G401.6 (cell line): ENCODE data around the gene HSPA6.
"Not testable (repeated sequence)": the region's sequence is repeated elsewhere in the genome, so short reads cannot be mapped to it uniquely, and the experiment has no call there.

Source experiments
- FAIRE-seq: peaks from 2 replicates; lab custom pipeline; 2012; peaks lifted over from hg19 to GRCh38; lab: Jason Lieb, UNC

Gene HSPA6

DNA sequence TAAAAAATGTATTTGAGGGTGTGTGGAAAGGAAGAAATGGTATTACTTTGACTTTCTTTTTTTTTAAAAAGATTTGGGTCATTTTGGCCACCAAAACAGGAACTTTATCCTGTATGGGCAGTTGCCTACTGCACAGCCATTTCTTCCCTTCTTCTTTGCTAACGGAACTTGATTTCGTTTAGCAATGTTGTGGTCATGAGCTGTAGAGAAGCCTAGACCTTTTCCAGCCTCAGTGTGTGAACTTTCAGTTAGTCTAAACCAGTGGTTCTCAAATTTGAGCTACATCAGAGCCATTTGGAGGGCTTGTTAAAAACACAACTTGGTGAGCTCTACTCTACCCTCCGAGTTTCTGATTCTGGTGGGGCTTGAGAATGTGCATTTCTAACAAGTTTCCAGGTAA lies 38.1 kb downstream of the HSPA6 start:
- FAIRE-seq, result not testable (repeated sequence)

DNA sequence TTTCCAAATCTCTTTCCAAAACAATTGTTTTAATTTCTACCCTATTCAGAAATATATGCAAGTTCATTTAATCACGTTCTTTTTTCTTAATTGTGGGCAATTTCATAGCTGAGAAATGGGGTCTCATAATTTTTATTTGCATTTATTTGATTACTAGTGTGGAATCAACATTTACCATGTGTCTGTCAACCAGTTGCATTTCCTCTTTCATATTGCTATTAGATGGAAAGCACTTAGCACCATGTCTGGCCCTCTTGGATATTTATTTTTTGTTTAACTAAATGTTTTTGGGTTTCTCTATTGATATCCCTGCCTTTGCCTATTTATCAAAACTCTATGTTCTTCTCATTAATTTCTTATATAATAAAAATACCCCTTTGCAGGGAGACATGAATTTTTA lies 39.2 kb downstream of the HSPA6 start:
- not testable (repeated sequence) for FAIRE-seq

DNA sequence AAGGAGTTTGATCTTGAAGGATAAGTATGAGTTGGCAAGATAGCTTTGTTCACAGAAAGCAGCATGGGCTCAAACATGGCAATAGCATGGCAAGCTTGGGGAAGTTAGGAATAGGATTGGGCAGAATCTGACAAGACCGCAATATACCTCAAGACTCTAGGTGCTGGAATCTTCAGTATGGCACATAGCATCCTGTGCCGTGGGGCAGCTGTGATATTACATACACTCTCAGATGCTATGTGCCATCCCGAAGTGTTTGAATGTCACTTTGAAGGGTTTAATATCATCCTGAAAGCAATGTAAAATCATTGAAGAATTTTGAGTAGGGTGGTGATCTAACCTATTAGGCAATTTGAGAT lies 42.2 kb downstream of the HSPA6 start:
- FAIRE-seq, result not testable (repeated sequence)

DNA sequence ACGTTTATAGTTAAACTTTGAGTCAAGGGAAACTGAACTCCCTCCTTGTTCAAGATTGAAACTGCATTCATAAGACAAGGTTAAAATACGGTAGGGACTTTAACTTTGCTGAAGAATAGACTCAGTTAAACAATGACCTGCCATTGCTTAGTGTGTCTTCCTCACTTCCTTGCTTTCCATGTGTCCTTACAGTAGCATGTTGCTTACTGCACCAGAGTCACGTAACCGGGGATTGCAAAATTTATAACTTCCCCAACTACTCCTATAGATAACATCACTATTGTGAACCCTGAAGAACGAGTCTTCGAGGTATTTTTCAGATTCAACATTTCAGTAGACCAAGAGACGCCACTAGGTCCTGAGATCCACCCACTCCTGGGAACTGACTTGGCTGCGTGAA lies 47.4 kb downstream of the HSPA6 start:
- not testable (repeated sequence) for FAIRE-seq
